AG09319 (cell line): ENCODE data around the gene ACKR4.
"Not testable (repeated sequence)": the region's sequence is repeated elsewhere in the genome, so short reads cannot be mapped to it uniquely, and the experiment has no call there.

Source experiments
- DNase-seq: peaks from one replicate; pipeline ENCODE4 v3.0.0-alpha.2; 2010; ENCODE audit warnings: low read depth; ENCODE audit errors: extremely low read depth
- CTCF ChIP-seq: IDR thresholded peaks from 2 replicates; pipeline ENCODE4 v1.5.1; 2011; ENCODE audit warnings: low read depth, mild to moderate bottlenecking, inconsistent platforms, low read length, moderate library complexity

The ACKR4 gene

GRCh38 chr3:132596816-132597433, at the start of gene ACKR4:
ACKR4 (plus strand) TSS chr3:132597270; CDS start chr3:132600398, 3,128 bp downstream.
- DNase-seq: no peak
- no peak for TF ChIP-seq CTCF

- TF ChIP-seq CTCF: no peak
- no peak for DNase-seq
These were observed 47.9 kb upstream of the ACKR4 start for GRCh38 chr3:132549169-132549568.

GRCh38 chr3:132549890-132550578, 47.0 kb upstream of the ACKR4 start:
- no peak for TF ChIP-seq CTCF
- DNase-seq: no peak

GRCh38 chr3:132550579-132551305, 46.3 kb upstream of the ACKR4 start:
- no peak for TF ChIP-seq CTCF
- no peak for DNase-seq

- no peak for TF ChIP-seq CTCF
- DNase-seq: no peak
These were observed 43.2 kb upstream of the ACKR4 start for GRCh38 chr3:132553826-132554225.

GRCh38 chr3:132554437-132554836, 42.6 kb upstream of the ACKR4 start:
- no peak for TF ChIP-seq CTCF
- DNase-seq: no peak

- no peak for DNase-seq
- TF ChIP-seq CTCF: no peak
These were observed 41.6 kb upstream of the ACKR4 start for GRCh38 chr3:132555306-132556035.

GRCh38 chr3:132556036-132556386, 41.1 kb upstream of the ACKR4 start:
- DNase-seq: not testable (repeated sequence)
